HG02798 (cell line): ENCODE results near the gene NSG1.
"Not testable (repeated sequence)": the region's sequence is repeated elsewhere in the genome, so short reads cannot be mapped to it uniquely, and the experiment has no call there.

ENCODE experiments used
- ATAC-seq: cut with Tn5 transposase; IDR thresholded peaks from one replicate; pipeline ENCODE4 v1.9.1; 2021; ENCODE audit warnings: mild to moderate bottlenecking; ENCODE audit not compliant: unreplicated experiment, poor library complexity

The NSG1 gene

DNA sequence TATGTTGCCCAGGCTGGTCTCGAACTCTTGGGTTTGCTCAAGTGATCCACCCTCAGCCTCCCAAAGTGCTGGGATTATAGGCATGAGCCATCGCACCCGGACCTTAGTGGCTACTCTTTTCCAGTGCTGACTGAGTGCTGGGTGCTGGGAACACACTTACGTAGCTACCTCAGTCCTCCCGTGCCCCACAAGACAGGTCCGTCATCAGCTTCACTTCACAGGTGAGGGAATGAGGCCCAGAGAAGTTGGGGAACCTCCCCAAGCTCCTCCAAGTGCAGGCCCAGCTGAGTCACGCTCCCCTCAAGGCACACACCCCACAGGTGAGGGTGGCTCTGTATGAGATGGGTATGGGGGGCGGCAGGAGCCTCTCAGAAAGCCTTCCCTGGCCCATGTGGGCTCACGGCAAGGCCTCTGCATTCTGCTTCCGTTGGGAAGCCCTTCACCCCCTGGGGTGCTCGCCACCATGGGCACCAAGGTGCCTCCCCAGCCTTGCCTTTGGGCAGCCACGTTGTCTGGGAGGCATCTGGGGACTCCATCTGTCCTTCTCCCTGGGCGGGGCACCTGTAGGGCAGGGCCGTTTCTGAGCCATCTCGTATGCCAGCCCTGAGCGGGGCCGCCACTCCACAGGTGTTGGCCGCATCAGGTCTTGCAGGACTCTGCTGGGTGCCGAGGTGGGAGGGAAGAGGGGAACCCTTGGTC, 28.4 kb downstream of the NSG1 start:
- ATAC-seq = no peak

DNA sequence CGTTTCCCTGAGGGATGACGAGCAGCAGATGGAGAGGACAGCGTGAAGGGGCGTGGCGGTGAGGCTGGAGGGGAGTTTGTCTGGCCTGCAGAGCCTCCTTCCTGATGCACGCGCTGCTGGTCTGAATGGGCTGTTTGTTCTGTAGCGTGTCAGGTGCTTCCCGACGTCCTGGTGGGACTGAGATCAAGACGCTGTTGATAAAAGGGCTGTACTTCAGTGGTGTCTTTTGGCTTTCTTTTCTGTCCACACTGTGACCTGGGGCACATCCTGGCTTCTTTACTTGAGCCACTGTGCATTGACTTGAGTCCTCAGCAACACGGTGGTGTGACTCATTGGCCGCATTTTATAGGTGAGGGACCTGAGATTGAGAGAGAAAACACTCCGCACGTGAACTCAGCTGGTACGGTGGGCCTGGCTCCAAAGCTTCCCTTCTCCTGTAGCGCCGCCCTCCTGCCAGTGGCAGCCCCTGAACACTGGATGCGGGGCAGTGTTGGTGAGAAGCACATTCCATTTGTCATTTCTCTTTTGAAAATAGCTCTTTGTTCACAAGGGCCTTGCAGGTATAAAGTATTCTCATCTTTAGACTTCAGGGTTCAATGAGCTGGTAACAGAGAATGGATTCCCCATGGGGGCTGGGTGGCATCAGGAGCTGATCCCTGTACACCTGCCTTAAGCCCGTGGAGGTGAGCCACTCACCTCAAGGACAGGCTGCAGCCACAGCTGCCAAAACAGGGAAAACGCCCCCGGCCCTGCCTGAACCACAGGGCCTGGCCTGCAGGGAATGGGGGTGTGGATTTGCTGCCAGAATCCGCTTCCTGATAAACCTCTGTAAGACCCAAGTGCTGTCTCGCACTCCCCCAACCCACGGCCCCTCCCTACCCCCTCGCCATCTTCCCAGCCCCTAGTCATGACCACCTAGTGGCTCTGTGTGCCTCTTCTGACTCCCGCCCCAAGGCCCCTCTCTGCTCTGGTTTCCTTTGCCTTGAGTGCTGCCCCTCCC, 29.2 kb downstream of the NSG1 start:
- no peak for ATAC-seq

DNA sequence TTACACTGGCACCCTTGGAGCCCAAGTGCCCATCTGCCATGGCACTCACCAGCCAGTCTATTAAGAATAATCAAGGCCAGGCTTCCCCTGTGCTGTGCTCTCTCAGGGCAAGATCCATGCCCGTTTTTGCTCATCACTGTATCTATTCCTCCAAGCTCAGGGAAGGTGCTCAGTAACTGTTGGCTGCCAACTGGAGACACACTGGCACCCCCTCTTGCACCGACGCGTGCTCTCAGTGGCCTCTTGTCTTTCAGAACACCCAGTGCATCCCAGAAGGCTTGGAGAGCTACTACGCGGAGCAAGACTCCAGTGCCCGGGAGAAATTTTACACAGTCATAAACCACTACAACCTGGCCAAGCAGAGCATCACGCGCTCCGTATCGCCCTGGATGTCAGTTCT, 30.1 kb downstream of the NSG1 start:
- no peak for ATAC-seq

DNA sequence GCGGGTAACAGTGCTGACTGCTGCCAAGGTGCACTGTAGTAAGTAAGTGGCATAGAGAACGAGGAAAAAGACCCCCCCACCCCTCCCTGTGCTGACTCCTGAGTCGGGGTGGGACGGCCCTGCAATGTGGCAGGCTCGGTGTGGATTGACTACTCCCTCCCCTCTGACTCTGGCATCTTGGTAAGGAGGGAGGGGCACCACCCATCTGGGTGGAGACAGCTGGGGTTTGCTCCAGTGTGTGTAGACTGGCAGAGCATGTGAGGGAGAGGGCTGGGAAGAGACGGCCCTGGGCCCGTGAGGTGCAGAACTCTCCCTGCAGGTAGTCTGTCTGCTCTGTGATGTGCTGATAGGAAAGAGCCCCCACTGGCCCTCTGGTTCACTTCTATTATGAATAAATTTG, 31.0 kb downstream of the NSG1 start:
- ATAC-seq = no peak

DNA sequence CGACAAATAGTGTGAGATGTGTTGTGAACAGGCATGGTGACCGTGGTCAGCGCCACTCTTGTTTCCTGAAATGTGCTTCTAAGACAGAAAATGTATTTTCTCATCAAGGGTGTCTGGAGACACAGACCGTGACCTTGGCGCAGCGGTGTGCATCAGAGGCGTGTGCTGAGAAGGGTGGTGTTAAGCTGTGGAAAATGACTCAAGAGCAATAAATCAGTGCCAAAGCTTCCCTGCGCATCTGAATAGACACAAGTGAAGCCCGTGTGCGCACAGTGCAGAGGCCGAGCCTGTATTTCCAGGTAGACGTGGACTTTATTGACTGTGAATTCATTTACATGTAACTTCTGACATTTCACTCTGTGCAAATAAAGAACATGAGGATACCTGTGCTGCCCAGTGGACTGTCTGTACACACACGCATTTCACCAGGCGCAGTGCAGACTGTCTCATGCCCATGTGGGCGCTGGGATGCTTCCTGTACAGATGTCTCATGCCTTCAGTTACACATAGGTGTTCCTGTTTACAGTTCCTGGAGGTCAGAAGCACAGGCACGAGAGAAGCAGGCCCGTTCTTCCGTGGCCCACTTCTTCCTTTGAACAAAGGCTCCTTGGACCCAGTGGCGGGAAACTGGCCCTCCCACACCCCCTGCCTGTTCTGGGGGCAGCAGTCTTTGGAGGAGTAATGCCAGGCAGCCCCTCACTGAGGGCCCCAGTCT, 31.9 kb downstream of the NSG1 start:
- ATAC-seq = no peak

DNA sequence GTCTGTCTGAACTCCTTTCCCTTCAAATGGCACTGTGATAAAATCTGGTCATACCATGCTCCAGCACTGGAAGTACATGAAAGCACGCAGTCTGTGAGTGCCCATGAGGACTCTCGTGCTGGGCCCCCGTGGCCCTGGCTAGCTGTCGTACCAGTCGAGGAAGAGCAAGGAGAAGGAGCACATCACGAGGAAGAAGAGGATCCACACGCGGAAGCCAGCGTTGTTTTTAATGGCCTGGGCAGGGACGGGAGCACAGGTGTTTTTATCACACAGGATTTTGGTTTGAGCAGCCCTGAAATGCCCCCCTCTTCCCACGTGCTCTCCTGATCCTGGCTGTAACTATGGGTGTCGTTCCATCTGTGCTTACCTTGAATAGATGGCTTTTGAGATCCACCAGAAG, 33.0 kb downstream of the NSG1 start:
- no peak for ATAC-seq

DNA sequence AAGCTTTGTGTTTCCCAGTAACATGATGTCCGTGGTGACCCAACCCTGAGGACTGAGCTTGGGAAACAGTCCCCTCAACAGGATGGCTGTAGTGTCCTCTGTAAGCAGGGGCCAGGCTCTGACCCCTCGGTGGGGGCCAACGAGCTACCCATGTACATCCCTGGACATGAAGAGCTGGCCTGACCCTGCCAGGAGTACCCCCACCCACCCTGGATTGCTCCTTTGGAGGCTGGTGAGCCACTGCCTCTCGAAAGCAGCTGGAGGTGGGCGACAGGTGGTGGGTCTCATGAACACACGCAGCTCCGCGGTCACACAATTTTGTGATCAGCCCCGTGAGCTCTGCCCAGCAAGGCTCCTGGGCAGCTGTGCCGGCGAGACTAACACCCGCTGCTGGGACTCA, 33.5 kb downstream of the NSG1 start:
- ATAC-seq = no peak

DNA sequence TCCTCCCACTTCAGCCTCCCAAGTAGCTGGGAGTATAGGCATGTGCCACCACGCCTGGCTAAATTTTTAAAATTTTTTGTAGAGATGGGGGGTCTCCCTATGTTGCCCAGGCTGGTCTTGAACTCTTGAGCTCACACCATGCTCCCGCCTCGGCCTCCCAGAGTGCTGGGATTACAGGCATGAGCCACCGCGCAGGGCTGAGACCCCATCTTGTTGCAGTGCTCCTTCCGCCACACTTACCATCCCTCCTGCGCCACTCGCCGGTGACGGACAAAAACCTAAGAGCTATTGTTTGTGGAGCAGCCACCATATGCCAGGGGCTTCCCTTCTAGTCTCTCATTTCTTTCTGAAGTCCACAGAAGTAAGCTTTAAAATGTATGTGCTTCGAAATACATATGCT, 34.5 kb downstream of the NSG1 start:
- no peak for ATAC-seq

DNA sequence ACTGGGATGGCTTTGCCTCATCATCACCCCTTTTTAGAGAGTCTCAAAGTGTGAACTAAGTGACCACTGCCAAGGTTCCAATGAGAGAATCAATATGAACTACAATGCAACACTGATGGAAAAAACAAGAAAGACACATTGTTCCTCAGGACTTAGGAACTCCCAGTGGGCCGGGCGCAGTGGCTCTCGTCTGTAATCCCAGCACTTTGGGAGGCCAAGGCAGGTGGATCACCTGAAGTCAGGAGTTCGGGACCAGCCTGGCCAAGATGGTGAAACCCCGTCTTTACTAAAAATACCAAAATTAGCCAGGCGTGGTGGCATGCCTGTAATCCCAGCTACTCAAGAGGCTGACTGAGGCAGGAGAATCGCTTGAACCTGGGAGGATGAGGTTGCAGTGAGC, 35.2 kb downstream of the NSG1 start:
- not testable (repeated sequence) for ATAC-seq

DNA sequence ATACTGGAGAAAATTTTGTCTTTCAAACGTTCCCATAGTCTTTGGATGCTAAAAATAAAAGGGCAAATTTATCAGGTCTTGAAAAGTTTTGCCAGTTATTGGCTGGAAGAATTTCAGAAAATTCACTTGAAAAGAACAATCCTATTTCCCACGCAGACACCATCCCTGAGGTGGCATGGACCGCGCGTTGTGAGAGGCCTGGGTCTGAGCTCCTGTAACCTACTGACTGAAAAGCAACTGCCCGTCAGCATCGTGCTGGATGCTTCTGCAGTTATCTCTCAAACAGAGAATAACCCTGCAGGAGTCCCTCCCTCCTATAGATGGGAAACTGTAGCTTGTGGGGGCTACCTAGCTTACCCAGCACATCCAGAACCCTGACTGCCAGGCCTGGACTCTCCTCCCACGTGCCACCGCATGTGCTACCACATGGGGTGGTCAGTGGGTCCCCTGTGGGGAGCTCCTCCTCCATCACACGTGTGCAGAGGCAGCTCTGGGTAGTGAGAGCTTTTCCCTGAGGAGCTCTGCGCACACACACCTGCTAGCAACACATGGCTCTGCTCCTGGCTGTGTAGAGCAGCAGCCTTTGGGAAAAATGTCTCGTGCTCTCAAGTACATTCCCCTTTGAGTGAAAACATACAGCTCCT, 36.1 kb downstream of the NSG1 start:
- no peak for ATAC-seq

DNA sequence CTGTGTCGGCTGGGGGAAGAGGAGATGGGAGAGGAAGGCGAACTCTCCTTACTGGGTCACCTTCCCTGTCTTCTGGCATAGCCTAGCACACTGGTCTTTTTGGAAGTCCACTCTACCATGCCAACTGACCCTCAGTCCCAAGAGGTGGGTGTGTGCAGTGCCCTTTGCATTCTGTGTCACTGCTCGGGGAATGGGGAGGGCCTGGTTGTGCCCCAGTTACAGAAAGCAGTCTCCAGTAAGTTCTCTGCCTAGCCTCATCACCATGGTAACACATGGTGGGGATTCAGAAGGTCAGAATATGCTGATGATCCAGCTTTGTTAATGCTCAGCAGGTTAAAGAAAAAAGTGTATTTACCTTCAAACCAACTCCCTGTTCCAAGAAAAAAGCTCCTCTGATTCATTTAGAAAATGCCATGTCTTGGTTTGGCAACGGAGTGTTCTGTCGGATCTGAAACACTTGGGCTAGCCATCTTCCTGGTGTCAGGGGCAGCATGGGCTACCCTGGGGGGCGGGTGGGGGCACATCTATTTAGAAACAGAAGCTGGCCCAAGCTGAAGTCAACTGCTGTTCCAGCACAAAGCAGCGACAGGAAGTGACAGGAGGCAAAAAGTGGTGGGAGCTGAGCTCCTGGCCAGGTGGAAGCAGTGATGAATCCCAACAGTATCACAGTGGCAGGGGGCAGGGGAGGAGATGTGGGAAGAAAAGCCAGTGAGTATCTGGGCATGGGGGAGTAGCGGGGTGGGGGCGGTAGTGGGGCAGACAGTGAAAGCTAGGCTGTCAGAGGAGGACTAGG, 37.0 kb downstream of the NSG1 start:
- no peak for ATAC-seq

DNA sequence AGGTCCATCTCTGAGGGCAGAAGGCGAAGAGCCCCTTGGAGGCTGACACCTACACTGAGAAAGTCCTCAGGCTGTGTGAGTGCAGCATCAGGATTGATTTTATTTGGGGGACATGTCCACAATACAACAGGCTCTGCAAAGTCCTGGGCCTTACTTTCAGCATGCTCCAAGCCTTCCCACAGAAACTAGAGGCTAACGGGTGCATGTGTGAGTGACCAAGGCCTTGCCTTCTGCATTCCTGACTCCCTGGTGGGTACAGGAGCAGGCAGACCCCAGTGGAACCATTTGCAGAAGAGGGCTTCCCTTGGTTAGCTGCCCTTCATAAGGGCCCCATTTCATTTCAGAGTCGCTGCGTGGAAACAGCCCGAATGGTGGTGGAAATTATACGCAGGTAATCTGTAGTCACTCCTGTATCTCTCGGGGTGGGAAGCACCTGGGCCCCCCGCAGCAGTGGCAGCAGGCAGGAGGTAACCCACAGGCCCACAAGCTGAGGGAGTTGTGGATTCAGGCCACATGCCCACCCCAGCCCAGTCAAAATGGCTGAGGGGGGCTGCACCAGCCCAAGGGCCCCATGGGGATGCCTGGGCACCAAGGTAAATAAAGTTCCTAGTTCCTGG, 37.7 kb downstream of the NSG1 start:
- ATAC-seq = no peak

DNA sequence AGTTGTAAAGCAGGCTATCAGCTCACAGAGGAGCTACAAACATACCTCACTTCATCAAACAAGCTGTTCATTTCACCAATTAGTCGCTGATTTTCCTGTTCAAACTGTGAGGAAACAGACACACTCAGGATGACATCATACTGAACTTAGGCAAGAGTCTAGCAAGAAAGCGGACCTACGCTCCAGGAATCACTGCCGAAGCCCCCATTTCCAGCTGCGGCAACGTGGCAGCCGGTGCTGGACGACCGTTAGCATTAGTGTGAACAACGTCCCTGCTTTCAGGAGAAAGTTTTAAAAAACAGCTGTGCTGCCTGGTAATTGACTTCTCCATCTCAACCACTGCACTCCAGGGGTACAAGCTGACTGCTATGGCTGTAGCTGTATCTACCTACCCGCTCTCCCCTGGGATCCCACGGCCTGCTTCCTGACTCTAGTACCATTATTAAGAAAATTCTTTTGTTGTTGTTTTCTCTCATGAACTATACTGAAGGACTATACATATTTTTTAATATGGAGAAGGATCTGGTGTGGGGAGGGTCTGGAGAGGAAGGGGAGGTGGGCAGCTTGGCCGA, 38.3 kb downstream of the NSG1 start:
- ATAC-seq = no peak

DNA sequence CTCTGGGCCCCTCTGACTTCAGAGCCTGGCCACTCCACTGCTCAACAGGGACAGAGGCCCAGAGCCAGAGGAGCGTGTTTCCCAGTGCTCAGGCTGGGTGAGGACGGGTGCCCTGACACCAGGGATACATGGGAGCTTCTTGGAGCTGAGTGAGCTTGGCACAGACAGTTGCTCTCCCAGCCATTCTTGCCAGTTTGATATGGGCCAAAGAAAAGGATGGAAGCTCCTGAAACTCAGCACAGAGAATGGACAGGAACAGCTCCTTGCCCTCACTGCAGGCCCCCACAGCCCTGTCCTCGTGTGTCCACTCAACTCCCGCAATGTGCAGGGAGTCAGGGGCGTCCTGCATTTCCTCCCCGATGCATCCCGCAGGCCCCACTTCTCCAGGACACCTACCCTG, 38.8 kb downstream of the NSG1 start:
- no peak for ATAC-seq

DNA sequence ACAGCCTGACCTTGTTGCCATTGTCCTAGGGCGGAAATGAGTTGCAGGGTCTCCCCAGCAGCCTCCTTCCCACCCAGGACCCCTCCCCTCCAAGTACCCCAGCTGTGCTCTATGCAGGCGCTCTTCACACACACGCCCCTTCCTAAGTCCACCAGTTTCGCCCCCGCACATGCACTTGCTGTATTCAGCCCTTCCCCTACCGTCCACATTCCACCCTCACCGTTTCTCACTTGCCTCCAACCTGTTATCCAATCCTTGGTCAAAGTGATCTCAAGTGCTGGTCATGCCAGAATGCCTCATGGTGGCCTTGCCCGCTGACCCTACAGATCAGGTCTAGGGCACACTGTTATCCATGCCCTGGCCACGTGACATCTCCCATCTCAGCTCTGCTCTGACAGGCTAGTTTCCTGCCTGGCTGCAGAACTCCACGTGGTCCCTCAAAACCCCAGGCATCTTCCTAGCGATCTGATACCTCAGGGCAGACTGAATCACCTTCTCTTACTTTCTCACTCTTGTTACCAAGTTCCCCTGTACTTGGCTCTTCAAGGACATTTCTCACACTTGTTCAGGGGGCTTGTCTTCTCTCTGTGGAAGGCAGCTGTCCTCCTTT, 39.7 kb downstream of the NSG1 start:
- no peak for ATAC-seq

DNA sequence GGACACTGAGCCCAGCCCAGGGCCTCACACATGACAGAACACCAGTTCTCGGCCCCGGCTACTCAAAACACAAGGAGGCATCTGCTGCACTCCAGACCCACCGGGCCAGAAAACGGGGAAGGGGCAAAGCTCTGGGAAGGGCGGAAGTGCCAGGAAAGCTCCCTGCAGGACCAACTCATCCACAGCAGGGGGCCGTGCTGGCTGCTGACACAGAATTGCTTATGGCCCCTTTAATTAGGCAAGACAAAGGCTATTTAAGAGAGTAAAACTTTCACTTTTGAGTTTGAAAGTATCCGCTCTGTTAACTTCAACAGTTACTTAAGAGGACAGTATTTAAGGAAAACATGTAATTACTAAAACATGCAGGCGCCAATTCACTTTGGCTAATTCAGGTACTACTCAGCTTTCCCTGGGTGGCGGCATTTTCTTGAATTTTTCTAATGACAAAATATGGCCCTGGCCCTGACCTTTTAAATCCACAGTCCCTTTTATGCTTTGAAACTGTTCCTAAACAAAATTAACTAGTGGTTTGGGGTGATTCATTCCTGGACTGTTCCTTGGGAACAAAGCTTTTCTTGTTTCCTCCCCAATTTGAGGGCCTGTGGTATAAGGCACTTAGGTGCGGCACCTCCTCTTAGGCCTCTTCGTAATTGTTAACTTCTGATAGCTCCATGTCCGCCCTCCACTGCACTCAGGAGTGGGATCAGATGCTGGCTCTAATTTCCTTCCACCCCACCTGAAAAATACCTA, 40.4 kb downstream of the NSG1 start:
- ATAC-seq = no peak

DNA sequence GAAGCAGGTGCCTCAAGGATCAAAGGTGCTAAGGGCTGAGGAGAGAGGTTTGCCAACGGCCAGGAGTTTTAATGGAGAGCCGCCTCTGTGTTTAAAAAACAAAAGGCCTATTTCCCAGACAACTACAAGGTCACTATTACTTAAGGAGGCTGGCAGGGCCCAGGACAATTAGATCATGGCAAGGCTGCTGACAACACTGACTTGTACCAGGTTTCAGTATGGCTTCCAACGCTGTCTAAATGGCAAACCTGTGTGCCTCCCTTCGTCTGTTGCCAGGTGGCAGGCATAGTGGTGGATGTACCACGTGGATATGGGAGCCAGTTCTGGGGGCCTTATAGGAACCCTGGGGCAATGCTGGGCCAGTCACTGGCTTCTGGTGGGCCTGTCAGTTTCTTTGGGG, 41.0 kb downstream of the NSG1 start:
- no peak for ATAC-seq
